Erythroblast (primary cell): ENCODE data around the gene SACM1L.

Experiments
- GATA1 ChIP-seq: IDR thresholded peaks from 2 replicates; pipeline ENCODE4 v1.6.1; 2011; ENCODE audit warnings: low read depth, mild to moderate bottlenecking, control low read depth, low read length, moderate library complexity
- POLR2A ChIP-seq: IDR thresholded peaks from 2 replicates; pipeline ENCODE4 v1.6.1; 2011; ENCODE audit warnings: mild to moderate bottlenecking, low read length

DNA sequence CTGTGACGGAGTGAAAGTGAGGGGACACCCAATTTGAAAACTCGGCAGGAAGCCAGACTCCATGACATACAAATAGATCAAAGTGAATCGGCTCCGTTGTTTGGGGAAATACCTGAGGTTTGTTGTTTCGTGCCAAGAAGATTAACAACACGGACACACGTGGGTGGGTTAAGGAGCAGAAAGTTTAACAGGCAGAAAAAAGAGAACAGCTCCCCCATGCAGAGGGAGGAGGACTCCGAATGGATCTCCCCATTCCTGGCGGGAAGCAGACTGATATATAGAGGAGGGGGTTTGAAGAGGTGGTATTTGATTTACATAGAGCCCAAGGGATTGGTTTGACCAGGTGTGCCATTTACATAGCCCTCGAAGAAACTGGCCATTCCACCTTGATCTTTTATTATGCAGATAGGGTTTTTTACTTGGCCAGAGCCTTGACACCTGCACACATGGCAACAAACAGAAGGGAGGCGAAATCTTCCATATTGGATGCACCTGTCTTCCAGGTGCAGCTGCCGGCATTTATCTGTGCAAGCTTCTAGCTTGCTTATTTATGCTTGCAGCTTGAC, 4.8 kb upstream of the SACM1L start:
- TF ChIP-seq POLR2A (no peak), GATA1 (no peak)
